Right lobe of liver (tissue), 4 donors: ENCODE results near the gene SH3BP2.

Source experiments
- POLR2A ChIP-seq: fragments of 450-650 bp; IDR thresholded peaks from one replicate; pipeline ENCODE4 v1.6.1; 2017; ENCODE audit warnings: antibody characterized with exemption, mild to moderate bottlenecking
- TF ChIP-seq, protein P1 (sequence below), 4 donors: fragments of 200-600 bp in 3 of 4; fragments of 450-650 bp in 1 of 4; IDR thresholded peaks; one replicate each; pipeline versions ENCODE4 v1.5.1 to v1.8.0; 2016 to 2022; ENCODE audit warnings: antibody characterized with exemption in 4 of 4, mild to moderate bottlenecking in 2 of 4
- donor health status: DM: no; HTN: no; CAD: no.
- donor health status: DM: no; HTN: no; CAD: no.
- donor health status: DM: no; HTN: yes; CAD: no.

DNA sequence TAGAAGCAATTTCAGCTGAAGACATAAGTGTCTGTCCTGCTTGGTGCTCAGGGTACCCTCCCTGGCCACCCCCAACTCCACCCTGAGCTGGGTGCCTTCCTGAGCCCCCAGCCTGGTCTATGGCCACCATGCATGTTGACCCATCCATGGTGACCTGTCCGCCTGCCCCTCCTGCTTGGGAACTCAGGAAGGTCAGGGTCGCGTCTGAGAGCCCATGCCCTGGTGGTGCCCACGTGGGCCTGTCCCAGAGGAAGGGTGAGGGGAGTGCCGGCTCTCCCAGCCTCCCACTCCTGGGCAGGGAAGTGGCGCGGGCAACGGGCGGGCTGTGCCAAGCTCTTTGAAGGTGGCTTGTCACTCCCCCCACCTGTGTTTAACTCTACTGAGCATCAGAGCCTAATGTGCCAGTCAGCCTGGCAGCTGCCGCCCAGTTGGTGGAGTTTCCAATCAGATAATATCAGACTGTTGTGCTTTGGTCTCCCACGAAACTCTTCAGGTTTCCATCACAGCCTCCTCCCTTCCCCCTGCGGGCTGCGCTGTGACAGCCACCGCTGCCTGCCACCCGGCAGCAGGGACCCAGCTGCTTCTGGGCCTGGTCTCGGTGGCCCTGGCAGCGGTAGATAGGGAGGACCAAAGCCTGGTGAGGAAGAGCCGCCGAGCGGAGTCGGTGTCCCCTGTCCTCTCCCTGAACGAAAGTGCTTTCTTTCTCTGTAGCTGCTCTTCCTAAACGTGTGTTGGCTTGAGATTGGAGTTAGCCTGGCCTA, 4.8 kb downstream of the SH3BP2 start:
- TF ChIP-seq, protein P1, sequence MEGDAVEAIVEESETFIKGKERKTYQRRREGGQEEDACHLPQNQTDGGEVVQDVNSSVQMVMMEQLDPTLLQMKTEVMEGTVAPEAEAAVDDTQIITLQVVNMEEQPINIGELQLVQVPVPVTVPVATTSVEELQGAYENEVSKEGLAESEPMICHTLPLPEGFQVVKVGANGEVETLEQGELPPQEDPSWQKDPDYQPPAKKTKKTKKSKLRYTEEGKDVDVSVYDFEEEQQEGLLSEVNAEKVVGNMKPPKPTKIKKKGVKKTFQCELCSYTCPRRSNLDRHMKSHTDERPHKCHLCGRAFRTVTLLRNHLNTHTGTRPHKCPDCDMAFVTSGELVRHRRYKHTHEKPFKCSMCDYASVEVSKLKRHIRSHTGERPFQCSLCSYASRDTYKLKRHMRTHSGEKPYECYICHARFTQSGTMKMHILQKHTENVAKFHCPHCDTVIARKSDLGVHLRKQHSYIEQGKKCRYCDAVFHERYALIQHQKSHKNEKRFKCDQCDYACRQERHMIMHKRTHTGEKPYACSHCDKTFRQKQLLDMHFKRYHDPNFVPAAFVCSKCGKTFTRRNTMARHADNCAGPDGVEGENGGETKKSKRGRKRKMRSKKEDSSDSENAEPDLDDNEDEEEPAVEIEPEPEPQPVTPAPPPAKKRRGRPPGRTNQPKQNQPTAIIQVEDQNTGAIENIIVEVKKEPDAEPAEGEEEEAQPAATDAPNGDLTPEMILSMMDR (IDR thresholded peaks at IDR 0.05) = no peak
- TF ChIP-seq POLR2A = no peak
